ENCODE measurements around the gene GOT1.

- TF ChIP-seq ZNF133 (tag by site-specific recombination; IDR thresholded peaks at IDR 0.05) = no peak
- TF ChIP-seq, protein P1, sequence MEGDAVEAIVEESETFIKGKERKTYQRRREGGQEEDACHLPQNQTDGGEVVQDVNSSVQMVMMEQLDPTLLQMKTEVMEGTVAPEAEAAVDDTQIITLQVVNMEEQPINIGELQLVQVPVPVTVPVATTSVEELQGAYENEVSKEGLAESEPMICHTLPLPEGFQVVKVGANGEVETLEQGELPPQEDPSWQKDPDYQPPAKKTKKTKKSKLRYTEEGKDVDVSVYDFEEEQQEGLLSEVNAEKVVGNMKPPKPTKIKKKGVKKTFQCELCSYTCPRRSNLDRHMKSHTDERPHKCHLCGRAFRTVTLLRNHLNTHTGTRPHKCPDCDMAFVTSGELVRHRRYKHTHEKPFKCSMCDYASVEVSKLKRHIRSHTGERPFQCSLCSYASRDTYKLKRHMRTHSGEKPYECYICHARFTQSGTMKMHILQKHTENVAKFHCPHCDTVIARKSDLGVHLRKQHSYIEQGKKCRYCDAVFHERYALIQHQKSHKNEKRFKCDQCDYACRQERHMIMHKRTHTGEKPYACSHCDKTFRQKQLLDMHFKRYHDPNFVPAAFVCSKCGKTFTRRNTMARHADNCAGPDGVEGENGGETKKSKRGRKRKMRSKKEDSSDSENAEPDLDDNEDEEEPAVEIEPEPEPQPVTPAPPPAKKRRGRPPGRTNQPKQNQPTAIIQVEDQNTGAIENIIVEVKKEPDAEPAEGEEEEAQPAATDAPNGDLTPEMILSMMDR (tag by site-specific recombination; IDR thresholded peaks at IDR 0.05) = no peak
- TF ChIP-seq ZBTB8A (tag by site-specific recombination; IDR thresholded peaks at IDR 0.05) = no peak
- no peak for TF ChIP-seq ZNF658 (tag by site-specific recombination; IDR thresholded peaks at IDR 0.05)
- no peak for TF ChIP-seq ZFP37 (tag by site-specific recombination; IDR thresholded peaks at IDR 0.05)
Observed at GRCh38 chr10:99382176-99382575, 48.2 kb downstream of the GOT1 start.
